Brain microvascular endothelial cell (primary cell): ENCODE measurements around the gene PAQR4.

Source experiments
- DNase-seq: peaks from one replicate; pipeline ENCODE4 v3.0.0-alpha.2; 2020
- H3K27ac ChIP-seq: fragments of 250-450 bp; sonication (Bioruptor Pico); 2 replicates; pipeline ENCODE4 v1.5.1; 2020; ENCODE audit warnings: mild to moderate bottlenecking, moderate library complexity
- H3K27me3 ChIP-seq: fragments of 250-450 bp; sonication (Bioruptor Pico); replicated peaks from 2 replicates; pipeline ENCODE4 v1.5.1; 2020; ENCODE audit warnings: mild to moderate bottlenecking
- H3K36me3 ChIP-seq: fragments of 250-450 bp; sonication (Bioruptor Pico); replicated peaks from 2 replicates; pipeline ENCODE4 v1.5.1; 2020; ENCODE audit warnings: mild to moderate bottlenecking
- H3K4me3 ChIP-seq: 2 replicates; pipeline ENCODE4 v1.5.1; 2011; ENCODE audit warnings: low read depth, mild to moderate bottlenecking, control low read depth, low read length, moderate library complexity
- in situ Hi-C: cut with HindIII; loops from 2 replicates; pipeline ENCODE4 v1.10.0; 2017; ENCODE audit warnings: low sequenced_read_pairs, low pct_ligation_motif_present
- TF ChIP-seq, protein P1 (sequence below): IDR thresholded peaks from 2 replicates; pipeline ENCODE4 v1.5.1; 2011; ENCODE audit warnings: low read depth, mild to moderate bottlenecking, moderate library complexity, low read length, control low read depth, inconsistent platforms; ENCODE audit errors: missing control alignments

PAQR4 gene

DNA sequence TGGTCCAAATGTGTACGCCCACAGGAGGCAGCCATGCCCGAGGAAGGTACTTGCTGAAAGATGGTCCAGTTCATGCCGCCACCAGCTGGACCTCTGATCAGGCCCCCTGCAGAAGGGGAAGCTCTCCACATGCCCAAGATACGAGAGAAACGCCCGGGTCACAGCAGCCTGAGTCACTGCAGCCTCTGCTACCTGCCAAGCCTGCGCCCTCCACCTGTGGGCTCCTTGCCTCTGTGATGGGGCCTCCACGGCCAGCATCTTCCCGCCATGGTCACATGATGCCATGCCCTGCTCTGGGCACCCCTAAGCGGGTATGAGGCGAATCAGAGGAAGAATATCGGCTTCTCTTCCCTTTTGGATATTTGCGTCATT is 18.8 kb upstream of the PAQR4 start:
- H3K4me3 ChIP-seq: no peak overlapping the region
- DNase-seq: no peak
- H3K27ac ChIP-seq: no peak overlapping the region
- peaks cover 14% of the 10 kb centered on the region for H3K36me3 ChIP-seq
- TF ChIP-seq, protein P1, sequence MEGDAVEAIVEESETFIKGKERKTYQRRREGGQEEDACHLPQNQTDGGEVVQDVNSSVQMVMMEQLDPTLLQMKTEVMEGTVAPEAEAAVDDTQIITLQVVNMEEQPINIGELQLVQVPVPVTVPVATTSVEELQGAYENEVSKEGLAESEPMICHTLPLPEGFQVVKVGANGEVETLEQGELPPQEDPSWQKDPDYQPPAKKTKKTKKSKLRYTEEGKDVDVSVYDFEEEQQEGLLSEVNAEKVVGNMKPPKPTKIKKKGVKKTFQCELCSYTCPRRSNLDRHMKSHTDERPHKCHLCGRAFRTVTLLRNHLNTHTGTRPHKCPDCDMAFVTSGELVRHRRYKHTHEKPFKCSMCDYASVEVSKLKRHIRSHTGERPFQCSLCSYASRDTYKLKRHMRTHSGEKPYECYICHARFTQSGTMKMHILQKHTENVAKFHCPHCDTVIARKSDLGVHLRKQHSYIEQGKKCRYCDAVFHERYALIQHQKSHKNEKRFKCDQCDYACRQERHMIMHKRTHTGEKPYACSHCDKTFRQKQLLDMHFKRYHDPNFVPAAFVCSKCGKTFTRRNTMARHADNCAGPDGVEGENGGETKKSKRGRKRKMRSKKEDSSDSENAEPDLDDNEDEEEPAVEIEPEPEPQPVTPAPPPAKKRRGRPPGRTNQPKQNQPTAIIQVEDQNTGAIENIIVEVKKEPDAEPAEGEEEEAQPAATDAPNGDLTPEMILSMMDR: no peak
- H3K27me3 ChIP-seq: no peaks in the 10 kb centered on the region
- in situ Hi-C loops: no loop called here

DNA sequence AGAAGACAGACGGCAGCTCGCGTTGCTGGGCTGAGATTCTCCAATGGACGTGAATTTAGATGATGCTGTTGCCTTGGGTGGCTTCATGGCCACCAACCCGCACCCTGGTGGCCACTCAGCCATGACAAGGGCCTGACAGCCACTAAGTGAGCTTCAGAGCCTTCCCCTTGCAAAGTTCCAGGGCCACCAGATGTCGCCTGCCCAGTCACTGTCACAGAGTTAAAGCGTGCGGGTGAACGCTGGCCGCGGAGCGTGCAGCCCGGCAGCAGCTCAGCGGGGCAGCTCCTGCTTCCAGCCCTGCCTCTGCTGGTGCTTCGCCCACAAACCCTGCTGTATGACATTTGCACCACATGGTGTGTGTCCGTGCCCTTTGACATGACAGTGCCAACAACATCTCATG is 18.4 kb upstream of the PAQR4 start:
- TF ChIP-seq, protein P1: no peak
- Histone ChIP-seq H3K27ac (no peak overlapping the region), H3K4me3 (no peak overlapping the region), H3K36me3 (peaks cover 14% of the 10 kb centered on the region), H3K27me3 (no peaks in the 10 kb centered on the region)
- DNase-seq: no peak
- in situ Hi-C loops: no loop called here

DNA sequence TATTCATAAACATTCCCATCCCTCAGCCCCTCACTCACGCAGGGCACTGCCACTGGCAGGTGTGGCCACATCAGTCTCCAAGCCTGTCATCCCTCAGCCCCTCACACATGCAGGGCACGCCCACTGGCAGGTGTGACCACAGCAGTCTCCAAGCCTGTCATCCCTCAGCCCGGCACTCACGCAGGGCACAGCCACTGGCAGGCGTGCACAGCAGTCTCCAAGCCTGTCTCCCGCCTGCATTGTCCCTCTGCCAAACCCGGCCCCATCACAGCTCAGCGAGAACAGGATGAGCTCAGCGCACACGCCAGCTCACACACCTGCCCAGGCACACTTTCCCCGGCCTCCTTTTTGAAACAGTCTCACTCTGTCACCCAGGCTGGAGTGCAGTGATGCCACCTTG is 16.5 kb upstream of the PAQR4 start:
- Histone ChIP-seq H3K27ac (no peak overlapping the region), H3K36me3 (peaks cover 9% of the 10 kb centered on the region), H3K4me3 (no peak overlapping the region), H3K27me3 (no peaks in the 10 kb centered on the region)
- in situ Hi-C loops: no loop called here
- TF ChIP-seq, protein P1: no peak
- no peak for DNase-seq

DNA sequence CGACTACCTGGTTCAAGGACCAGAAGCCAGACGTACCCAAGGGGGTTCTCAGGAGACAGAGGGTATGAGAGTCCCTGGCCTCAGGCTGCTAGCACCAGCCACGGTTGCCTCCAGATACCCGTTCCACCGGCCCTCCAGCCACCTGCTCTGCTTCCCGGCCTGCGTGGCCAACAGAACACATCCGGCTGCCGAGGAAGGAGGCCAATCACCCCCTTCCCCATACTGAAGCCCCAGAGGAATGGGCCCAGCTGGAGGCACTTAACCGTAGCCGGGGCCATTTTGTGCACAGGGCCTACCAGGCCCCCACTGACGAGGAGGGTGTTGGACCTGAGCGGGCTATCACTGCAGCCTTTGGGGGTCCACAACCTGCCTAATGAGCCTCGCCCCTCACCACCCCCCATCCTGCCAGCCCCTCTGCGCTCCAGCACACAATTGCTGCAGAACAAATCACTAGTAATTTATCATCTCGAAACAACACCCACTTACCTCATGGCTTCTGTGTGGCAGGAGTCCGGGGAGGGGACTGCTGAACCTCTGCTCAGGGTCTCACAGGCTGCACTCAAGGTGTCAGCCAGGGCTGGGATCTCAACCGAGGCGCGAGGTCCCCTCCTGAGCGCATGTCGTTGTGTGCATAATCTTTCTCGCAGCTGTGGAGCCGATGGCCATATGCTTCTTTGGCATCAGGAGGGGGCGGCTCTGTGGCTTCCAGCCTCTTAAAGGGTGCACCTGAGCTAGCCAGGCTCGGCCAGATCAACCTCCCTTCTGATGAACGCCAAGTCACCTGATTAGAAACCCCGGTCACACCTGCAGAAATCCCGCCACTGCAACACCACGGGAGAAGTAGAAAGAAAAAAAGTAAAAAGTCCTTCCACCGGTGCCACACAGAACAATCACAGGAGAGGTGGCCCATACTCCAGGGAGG is 15.2 kb upstream of the PAQR4 start:
- Histone ChIP-seq H3K27ac (no peak overlapping the region), H3K27me3 (no peaks in the 10 kb centered on the region), H3K36me3 (peaks cover 4% of the 10 kb centered on the region), H3K4me3 (no peak overlapping the region)
- no peak for DNase-seq
- TF ChIP-seq, protein P1: no peak
- in situ Hi-C loops: no loop called here

DNA sequence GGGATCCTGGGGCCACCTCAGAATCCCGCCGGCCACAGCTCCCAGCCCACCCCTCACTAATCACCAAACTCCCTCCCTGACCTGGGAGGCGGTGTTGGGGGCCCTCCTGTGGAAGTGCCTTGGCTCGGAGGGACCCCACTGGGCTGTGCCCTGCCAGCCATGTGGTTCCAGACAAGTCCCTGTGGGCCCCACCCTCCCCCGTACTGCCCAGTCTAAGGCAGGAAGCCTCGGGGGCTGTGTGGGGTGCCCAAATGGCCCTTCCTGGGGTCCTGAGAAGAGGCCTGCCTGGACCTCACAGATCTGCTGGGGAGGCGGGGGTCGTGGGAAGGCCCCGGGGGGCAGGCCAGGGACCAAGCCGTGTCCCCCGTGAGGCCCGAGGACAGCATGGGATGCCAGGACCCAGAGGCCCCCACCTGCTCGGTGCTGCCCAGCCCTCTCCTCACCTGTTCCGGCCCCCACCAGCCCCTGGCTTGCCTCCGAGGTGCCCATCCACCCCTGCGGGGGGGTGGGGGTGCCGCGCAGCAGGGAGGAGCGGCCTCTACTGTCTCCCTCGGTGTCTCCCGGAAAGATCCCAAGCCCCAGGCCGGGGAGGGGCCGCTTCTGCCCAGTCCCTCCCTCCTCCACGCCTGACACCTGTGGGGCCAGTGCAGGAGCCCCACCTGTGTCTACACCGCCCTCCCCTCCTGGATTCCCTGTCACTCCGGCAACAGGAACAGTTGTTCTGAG is 14.3 kb upstream of the PAQR4 start:
- in situ Hi-C loops: no loop called here
- H3K4me3 ChIP-seq: no peak overlapping the region
- H3K27ac ChIP-seq: no peak overlapping the region
- no peaks in the 10 kb centered on the region for H3K27me3 ChIP-seq
- no peak for DNase-seq
- no peaks in the 10 kb centered on the region for H3K36me3 ChIP-seq
- TF ChIP-seq, protein P1: no peak
